ENCODE measurements around the gene RAB44.

The RAB44 gene

DNA sequence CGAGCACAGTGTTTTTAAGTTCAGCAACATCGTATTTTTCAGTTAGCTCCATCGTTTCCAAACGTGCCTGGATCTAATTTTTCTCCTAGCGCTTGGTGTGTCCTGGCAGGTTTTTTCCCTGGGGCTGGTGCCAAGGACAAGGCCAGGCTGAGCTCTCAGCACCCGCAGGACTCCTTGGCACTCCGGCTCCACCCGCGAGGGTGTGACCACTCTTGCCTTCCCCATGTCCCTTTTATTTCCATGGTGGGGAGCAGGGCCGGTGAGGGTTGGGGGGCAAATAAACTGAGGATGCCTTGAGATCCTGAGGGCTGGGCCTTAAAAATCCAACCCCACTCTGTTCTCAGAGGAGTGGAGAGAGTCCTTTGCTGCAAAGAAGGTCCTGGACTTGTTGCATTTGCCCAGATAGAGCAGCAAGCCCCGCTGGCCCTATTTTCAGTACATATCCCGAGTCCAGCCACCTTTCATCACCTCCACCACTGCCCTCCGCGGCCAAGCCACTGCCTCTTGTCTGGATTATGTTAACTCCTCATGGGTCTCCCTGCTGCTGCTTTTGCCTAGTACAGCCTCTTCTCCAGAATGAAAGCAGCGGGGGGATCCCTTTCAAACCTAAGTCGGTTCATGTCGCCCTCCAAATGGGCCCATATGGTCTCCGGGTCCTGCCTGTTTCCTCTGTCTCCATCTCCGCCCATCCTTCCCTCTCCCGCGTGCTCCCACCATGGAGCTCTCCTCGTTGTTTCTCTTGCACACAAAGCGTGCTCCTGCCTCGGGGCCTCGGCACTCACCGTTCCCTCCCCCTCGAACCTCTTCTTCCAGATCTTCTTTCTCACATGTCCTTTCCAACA, 4.5 kb upstream of the RAB44 start:
- TF ChIP-seq, protein P1, sequence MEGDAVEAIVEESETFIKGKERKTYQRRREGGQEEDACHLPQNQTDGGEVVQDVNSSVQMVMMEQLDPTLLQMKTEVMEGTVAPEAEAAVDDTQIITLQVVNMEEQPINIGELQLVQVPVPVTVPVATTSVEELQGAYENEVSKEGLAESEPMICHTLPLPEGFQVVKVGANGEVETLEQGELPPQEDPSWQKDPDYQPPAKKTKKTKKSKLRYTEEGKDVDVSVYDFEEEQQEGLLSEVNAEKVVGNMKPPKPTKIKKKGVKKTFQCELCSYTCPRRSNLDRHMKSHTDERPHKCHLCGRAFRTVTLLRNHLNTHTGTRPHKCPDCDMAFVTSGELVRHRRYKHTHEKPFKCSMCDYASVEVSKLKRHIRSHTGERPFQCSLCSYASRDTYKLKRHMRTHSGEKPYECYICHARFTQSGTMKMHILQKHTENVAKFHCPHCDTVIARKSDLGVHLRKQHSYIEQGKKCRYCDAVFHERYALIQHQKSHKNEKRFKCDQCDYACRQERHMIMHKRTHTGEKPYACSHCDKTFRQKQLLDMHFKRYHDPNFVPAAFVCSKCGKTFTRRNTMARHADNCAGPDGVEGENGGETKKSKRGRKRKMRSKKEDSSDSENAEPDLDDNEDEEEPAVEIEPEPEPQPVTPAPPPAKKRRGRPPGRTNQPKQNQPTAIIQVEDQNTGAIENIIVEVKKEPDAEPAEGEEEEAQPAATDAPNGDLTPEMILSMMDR (IDR thresholded peaks at IDR 0.05; ENCODE audit: low read depth, low read length, missing control alignments): no peak
- no peak overlapping the region for H3K4me3 ChIP-seq (replicated peaks; ENCODE audit: low read depth, low read length)
- no peak for DNase-seq (ENCODE audit: extremely low read depth, low read depth)

DNA sequence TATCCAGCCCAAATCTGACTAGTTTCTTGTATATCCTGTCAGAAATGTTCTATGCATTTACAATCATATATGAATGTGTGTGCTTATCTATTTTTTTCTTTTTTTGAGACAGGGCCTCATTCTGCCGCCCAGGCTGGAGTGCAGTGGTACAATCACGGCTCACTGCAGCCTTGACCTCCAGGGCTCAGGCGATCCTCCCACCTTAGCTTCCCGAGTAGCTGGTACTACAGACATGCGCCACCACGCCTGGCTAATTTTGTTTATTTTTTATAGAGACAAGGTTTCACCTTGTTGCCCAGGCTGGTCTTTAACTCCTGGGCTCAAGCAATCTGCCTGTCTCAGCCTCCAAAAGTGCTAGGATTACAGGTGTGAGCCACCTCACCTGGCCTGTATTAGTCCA, 3.0 kb upstream of the RAB44 start:
- TF ChIP-seq, protein P1 (IDR thresholded peaks at IDR 0.05; ENCODE audit: low read depth, low read length, missing control alignments): no peak
- no peak overlapping the region for H3K4me3 ChIP-seq (replicated peaks; ENCODE audit: low read depth, low read length)
- no peak for DNase-seq (ENCODE audit: extremely low read depth, low read depth)

DNA sequence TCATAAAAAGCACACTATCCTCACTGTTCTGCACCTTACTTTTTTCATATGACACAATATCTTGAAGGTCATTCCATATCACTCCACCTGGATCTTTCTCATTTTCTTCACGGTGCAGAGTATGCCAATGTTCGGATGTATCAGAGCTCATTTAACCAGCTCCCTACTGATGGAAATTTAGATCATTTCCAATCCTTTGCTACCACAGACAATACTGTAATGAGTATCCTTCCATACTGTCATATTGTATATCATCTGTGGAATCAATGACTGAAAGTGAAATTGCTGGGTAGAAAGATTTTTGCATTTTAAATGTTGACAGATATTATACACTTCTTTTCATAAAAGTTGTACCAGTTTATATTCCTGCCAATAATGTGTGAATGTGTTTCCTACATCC, 2.2 kb upstream of the RAB44 start:
- DNase-seq (ENCODE audit: extremely low read depth, low read depth): no peak
- TF ChIP-seq, protein P1 (IDR thresholded peaks at IDR 0.05; ENCODE audit: low read depth, low read length, missing control alignments): no peak
- no peak overlapping the region for H3K4me3 ChIP-seq (replicated peaks; ENCODE audit: low read depth, low read length)

DNA sequence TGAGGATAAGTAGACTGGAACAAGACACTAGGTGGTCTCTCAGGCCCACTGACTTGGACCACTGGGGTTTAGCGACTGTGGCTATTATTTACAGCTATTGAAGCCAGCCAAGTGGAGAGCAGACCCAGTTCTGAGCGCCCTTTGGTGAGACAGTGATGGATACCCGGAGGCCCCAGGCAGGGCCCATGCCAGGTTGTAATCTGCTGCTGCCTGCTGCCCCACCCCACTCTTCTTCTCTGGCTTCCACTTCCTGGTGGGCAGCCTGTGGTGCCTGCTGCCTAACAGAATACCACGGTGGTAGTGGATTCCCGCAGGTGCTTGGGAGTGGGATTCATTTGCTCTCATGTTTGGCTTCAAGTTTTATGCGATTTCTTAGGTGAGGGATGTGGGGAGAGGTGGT, 570 bp downstream of the RAB44 start:
- H3K4me3 ChIP-seq (replicated peaks; ENCODE audit: low read depth, low read length): no peak overlapping the region
- TF ChIP-seq, protein P1 (IDR thresholded peaks at IDR 0.05; ENCODE audit: low read depth, low read length, missing control alignments): no peak

DNA sequence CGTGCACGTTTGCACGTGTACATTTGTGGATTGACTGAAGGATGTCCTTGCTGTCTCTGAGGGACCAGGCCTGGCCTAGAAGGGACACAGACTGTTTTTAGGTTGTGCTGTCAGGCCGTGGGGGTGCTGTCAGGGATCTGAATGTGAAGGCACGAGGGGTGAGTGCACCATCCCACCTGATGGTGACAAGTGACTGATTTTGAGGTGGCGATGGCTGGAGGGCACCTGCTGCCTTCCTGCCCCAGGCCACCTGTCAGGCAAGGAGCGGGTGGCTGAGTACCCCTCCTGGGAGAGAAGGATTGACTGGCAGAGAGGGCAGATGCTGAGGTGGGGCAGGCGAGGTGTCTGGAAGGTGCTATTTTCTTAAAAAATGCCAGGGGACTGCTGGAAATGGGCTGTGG, 1.2 kb downstream of the RAB44 start:
- H3K4me3 ChIP-seq (replicated peaks; ENCODE audit: low read depth, low read length): no peak overlapping the region
- no peak for DNase-seq (ENCODE audit: extremely low read depth, low read depth)
- TF ChIP-seq, protein P1 (IDR thresholded peaks at IDR 0.05; ENCODE audit: low read depth, low read length, missing control alignments): no peak

More for the DNA sequence above, 570 bp downstream of the RAB44 start:
- DNase-seq (ENCODE audit: extremely low read depth, low read depth): no peak

DNA sequence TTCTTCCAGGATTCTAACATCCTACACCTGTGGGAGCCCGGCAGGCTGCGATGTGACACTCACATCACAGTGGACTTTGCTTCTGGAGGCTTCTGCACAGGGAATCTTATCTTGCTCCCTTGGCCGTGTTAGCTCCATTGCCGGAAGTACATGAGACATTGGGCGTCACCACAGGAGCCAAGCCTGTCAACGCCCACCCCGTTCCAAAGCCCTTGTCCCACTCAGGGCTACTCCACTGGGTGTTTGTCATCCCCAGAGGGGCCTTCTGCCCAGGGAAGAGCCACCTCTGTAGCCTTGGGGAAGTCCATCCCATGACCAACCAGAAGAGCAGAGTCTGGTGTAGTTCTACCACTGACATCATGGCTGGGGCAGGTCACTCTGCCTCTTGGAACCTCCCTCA, 1.7 kb downstream of the RAB44 start:
- H3K4me3 ChIP-seq (replicated peaks; ENCODE audit: low read depth, low read length): no peak overlapping the region
- DNase-seq (ENCODE audit: extremely low read depth, low read depth): no peak
- TF ChIP-seq, protein P1 (IDR thresholded peaks at IDR 0.05; ENCODE audit: low read depth, low read length, missing control alignments): no peak

Data from HFF-Myc (cell line).